ENCODE results near the gene ZNF446. TPM values are rescaled to one million over a fixed set of nuclear protein-coding genes. Genes with fewer than 3 reads are reported as not detected.

ZNF446 gene
- total and polyA plus RNA-seq, 9 of the 15 experiments (the other 6 are each of a cell fraction or from before 2014, with no cell fraction given): 0.07 to 4.8 (median 1.2) TPM

DNA sequence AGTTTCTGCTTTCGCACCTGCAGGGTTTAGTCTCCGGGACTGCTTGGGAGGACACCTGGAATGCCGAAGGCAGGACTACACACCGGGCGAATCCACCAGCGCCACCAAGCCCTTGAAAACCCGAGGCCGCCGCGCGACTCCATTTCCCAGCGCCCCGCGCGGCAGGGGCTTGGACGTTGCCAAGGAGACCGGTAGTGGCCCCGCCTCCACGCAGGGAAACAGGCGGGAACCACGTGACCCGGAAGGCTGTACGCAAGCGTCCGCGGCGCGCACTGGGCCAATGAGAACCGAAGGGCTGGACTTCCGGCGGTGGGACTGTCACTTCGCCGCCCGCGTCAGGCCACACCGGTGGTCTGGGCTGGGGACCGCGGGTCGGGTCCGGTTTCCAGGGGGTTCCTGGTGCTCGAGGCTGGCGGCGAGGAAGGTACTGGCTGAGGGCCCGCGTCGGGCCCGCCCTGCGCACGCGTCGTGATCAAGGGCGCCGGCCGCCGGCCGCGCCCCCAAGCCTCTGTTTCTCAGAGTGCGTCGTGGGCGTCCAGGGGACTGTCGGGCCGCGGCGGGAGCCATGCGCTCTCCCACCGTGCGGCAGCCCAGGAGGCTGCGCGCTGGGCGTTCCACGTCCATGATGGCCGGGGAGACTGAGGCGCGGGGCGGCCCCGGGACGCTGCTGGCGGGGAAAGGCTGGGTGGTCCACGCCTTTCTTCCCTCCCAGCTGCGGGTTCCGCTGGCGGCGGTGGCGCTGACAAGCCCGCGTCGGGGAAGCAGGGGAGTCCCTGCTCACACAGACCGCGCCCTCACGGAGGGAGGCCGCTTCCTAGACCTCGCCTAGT is 9.2 kb upstream of the ZNF446 start, which contains the start of gene ZNF324 (continued):
- TF ChIP-seq, protein P1, sequence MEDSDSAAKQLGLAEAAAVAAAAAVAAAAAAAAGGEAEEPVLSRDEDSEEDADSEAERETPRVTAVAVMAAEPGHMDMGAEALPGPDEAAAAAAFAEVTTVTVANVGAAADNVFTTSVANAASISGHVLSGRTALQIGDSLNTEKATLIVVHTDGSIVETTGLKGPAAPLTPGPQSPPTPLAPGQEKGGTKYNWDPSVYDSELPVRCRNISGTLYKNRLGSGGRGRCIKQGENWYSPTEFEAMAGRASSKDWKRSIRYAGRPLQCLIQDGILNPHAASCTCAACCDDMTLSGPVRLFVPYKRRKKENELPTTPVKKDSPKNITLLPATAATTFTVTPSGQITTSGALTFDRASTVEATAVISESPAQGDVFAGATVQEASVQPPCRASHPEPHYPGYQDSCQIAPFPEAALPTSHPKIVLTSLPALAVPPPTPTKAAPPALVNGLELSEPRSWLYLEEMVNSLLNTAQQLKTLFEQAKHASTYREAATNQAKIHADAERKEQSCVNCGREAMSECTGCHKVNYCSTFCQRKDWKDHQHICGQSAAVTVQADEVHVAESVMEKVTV (CRISPR knock-in tag; IDR thresholded peaks at IDR 0.05): no peak
- TF ChIP-seq, protein P2, sequence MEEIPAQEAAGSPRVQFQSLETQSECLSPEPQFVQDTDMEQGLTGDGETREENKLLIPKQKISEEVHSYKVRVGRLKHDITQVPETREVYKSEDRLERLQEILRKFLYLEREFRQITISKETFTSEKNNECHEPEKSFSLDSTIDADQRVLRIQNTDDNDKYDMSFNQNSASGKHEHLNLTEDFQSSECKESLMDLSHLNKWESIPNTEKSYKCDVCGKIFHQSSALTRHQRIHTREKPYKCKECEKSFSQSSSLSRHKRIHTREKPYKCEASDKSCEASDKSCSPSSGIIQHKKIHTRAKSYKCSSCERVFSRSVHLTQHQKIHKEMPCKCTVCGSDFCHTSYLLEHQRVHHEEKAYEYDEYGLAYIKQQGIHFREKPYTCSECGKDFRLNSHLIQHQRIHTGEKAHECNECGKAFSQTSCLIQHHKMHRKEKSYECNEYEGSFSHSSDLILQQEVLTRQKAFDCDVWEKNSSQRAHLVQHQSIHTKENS (CRISPR knock-in tag; IDR thresholded peaks at IDR 0.05): no peak
- TF ChIP-seq MYC (IDR thresholded peaks at IDR 0.05; ENCODE audit: low read depth, low read length): peak; percentile 73
- TF ChIP-seq MYC (CRISPR knock-in tag; IDR thresholded peaks at IDR 0.05; ENCODE audit: borderline replicate concordance, low read depth): peak; percentile 71; the same call in 1 of the 2 replicates
- peak; percentile 90 for TF ChIP-seq ELF2 (CRISPR knock-in tag; IDR thresholded peaks at IDR 0.05)
- no peak for TF ChIP-seq MEF2A (IDR thresholded peaks at IDR 0.05; ENCODE audit: control insufficient read depth, low read depth, low read length)
- peak; percentile 90 to 96 for TF ChIP-seq FOXK2 (conservative IDR thresholded peaks at IDR 0.05 in 1 of 2, IDR thresholded peaks at IDR 0.05 in 1 of 2; ENCODE audit: low read depth in 2 of 2)
- TF ChIP-seq CCNT2 (IDR thresholded peaks at IDR 0.05; ENCODE audit: borderline replicate concordance, extremely low read depth, insufficient read length, low read depth, low read length): peak; percentile 40
- TF ChIP-seq, protein P3, sequence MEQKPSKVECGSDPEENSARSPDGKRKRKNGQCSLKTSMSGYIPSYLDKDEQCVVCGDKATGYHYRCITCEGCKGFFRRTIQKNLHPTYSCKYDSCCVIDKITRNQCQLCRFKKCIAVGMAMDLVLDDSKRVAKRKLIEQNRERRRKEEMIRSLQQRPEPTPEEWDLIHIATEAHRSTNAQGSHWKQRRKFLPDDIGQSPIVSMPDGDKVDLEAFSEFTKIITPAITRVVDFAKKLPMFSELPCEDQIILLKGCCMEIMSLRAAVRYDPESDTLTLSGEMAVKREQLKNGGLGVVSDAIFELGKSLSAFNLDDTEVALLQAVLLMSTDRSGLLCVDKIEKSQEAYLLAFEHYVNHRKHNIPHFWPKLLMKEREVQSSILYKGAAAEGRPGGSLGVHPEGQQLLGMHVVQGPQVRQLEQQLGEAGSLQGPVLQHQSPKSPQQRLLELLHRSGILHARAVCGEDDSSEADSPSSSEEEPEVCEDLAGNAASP (IDR thresholded peaks at IDR 0.05): no peak
- TF ChIP-seq, protein P4, sequence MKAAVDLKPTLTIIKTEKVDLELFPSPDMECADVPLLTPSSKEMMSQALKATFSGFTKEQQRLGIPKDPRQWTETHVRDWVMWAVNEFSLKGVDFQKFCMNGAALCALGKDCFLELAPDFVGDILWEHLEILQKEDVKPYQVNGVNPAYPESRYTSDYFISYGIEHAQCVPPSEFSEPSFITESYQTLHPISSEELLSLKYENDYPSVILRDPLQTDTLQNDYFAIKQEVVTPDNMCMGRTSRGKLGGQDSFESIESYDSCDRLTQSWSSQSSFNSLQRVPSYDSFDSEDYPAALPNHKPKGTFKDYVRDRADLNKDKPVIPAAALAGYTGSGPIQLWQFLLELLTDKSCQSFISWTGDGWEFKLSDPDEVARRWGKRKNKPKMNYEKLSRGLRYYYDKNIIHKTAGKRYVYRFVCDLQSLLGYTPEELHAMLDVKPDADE (conservative IDR thresholded peaks at IDR 0.05; ENCODE audit: control insufficient read depth, low read depth, low read length): peak; percentile 41; the same call in 1 of the 2 replicates
- TF ChIP-seq GABPA (tag; conservative IDR thresholded peaks at IDR 0.05; ENCODE audit: low read depth): peak; percentile 93
- TF ChIP-seq CREB1 (IDR thresholded peaks at IDR 0.05): peak; percentile 77
- TF ChIP-seq CREB1 (CRISPR knock-in tag; IDR thresholded peaks at IDR 0.05): peak; percentile 85
- no peak for TF ChIP-seq ZNF436 (CRISPR knock-in tag; IDR thresholded peaks at IDR 0.05)
- no peak for TF ChIP-seq NBN (IDR thresholded peaks at IDR 0.05; ENCODE audit: low read depth)
- TF ChIP-seq, protein P5, sequence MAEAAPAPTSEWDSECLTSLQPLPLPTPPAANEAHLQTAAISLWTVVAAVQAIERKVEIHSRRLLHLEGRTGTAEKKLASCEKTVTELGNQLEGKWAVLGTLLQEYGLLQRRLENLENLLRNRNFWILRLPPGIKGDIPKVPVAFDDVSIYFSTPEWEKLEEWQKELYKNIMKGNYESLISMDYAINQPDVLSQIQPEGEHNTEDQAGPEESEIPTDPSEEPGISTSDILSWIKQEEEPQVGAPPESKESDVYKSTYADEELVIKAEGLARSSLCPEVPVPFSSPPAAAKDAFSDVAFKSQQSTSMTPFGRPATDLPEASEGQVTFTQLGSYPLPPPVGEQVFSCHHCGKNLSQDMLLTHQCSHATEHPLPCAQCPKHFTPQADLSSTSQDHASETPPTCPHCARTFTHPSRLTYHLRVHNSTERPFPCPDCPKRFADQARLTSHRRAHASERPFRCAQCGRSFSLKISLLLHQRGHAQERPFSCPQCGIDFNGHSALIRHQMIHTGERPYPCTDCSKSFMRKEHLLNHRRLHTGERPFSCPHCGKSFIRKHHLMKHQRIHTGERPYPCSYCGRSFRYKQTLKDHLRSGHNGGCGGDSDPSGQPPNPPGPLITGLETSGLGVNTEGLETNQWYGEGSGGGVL (CRISPR knock-in tag; IDR thresholded peaks at IDR 0.05): no peak
- no peak for TF ChIP-seq ZNF444 (CRISPR knock-in tag; IDR thresholded peaks at IDR 0.05)
- no peak for TF ChIP-seq MAFG (tag; conservative IDR thresholded peaks at IDR 0.05)
- TF ChIP-seq GATAD2A (IDR thresholded peaks at IDR 0.05): no peak
- no peak for TF ChIP-seq XRCC4 (IDR thresholded peaks at IDR 0.05; ENCODE audit: extremely low read depth, insufficient read depth, insufficient read length)
